ENCODE results near the gene PCGF1. TPM values are rescaled to one million over a fixed set of nuclear protein-coding genes. Genes with fewer than 3 reads are reported as not detected.

The PCGF1 gene
- total and polyA plus RNA-seq, 2 of the 8 experiments (the other 6 are each of a cell fraction or from before 2014, with no cell fraction given) = 10.0 to 23.7 TPM

GRCh38 chr2:74553892-74554819, 46.7 kb upstream of the PCGF1 start, which contains the start of the genes DOK1 and LOXL3:
DOK1 (plus strand) TSS chr2:74554720; CDS start chr2:74554755, 35 bp downstream.
LOXL3 (minus strand) TSS chr2:74553942; CDS start chr2:74552634, 1,308 bp downstream.
- Histone ChIP-seq H3K36me3 (ENCODE audit: control insufficient read depth in 2 of 4, insufficient read depth in 4 of 4, low read length in 3 of 4) (peaks cover 0 to 3% (median 0%) of the 10 kb centered on the region in 4 experiments; a peak in 1 of 8 replicates), H2BK12ac (ENCODE audit: low read depth, low read length) (peak within 1 kb of the TSS; percentile 80), H3K27me3 (replicated peaks in 1 of 4; ENCODE audit: control insufficient read depth in 3 of 4, extremely low read depth in 1 of 4, insufficient read depth in 3 of 4, low read length in 3 of 4) (peaks cover 4 to 56% (median 39%) of the 10 kb centered on the region in 4 experiments), H3K9me3 (ENCODE audit: insufficient read depth in 2 of 2, low read depth in 1 of 2, low read length in 1 of 2) (no peaks in the 10 kb centered on the region), H3K23me2 (ENCODE audit: low read depth, low read length) (peaks cover 22% of the 10 kb centered on the region), H4K20me1 (replicated peaks in 1 of 2; ENCODE audit: control insufficient read depth in 1 of 2, insufficient read depth in 2 of 2, low read length in 2 of 2) (peaks cover 2 to 4% of the 10 kb centered on the region in 2 experiments), H3K18ac (ENCODE audit: extremely low read depth, low read length) (peak within 1 kb of the TSS; percentile 87), H2BK20ac (ENCODE audit: low read length) (peak within 1 kb of the TSS; percentile 9; the same call in 1 of the 2 replicates), H4K91ac (replicated peaks; ENCODE audit: insufficient read length, low read length) (no peak within 1 kb of the TSS), H3K79me1 (ENCODE audit: low read depth, low read length) (no peaks in the 10 kb centered on the region; the same call in 1 of the 2 replicates), H2AK5ac (ENCODE audit: low read depth, low read length) (no peak within 1 kb of the TSS), H3K9ac (replicated peaks in 1 of 4; ENCODE audit: extremely low read depth in 1 of 4, low read depth in 3 of 4, low read length in 3 of 4) (peak within 1 kb of the TSS; percentile 49 to 77 (median 58); a peak in 6 of 7 replicates), H2BK120ac (replicated peaks; ENCODE audit: low read depth, low read length) (peak within 1 kb of the TSS; percentile 41), H2BK5ac (ENCODE audit: low read depth, low read length) (peak within 1 kb of the TSS; percentile 79; the same call in 1 of the 2 replicates), H3K4me2 (ENCODE audit: insufficient read depth in 1 of 2, low read depth in 2 of 2, low read length in 2 of 2) (peak within 1 kb of the TSS; percentile 93 to 94), H3K14ac (ENCODE audit: insufficient read length) (peak within 1 kb of the TSS; percentile 53), H3K4ac (replicated peaks; ENCODE audit: insufficient read length, low read depth, low read length) (no peak within 1 kb of the TSS), H2BK15ac (ENCODE audit: low read length) (peak within 1 kb of the TSS; percentile 53; the same call in 1 of the 2 replicates), H3K56ac (replicated peaks; ENCODE audit: insufficient read length, low read depth, low read length) (peak within 1 kb of the TSS; percentile 56), H4K8ac (ENCODE audit: extremely low read depth, insufficient read depth, low read length) (peak within 1 kb of the TSS; percentile 94), H3K27ac (ENCODE audit: low read depth, low read length) (0 out of 2 replicates have a peak within 1 kb of the TSS, but pooled peaks have one; percentile 11), H3K4me3 (ENCODE audit: extremely low read depth in 1 of 4, insufficient read depth in 2 of 4, low read depth in 3 of 4, low read length in 4 of 4) (peak within 1 kb of the TSS; percentile 83 to 94 (median 90)), H3K4me1 (replicated peaks in 1 of 4; ENCODE audit: control insufficient read depth in 3 of 4, insufficient read depth in 4 of 4, low read length in 3 of 4) (peaks cover 4 to 14% (median 8%) of the 10 kb centered on the region in 4 experiments), H2AFZ (ENCODE audit: low read length) (peak within 1 kb of the TSS; percentile 84), H3K79me2 (ENCODE audit: control insufficient read depth in 1 of 2, insufficient read depth in 2 of 2, low read length in 2 of 2) (no peaks in the 10 kb centered on the region), H4K5ac (ENCODE audit: insufficient read length, low read depth, low read length) (peak within 1 kb of the TSS; percentile 70), H3K23ac (ENCODE audit: insufficient read length) (no peak within 1 kb of the TSS)
- no peak for FAIRE-seq
- POLR2A ChIA-PET (ENCODE audit: partially characterized antibody) = interaction anchor here (0.6 to 2.6 kb wide), 13 partner anchors 16 to 281 kb away, joined by 3 to 16 read pairs (median 4); partner anchors contain the start of genes AUP1, CCDC142, HTRA2 and PCGF1
- CTCF ChIA-PET (ENCODE audit: partially characterized antibody) = interaction anchor here (0.7 to 2.3 kb wide), 4 partner anchors 18 to 71 kb away, joined by 3 to 10 read pairs (median 4); partner anchors contain the start of genes CCDC142 and TTC31
- 0% methylated on average over 46 of the region's 73 CpGs; no CpG with 5 or more reads in 1 of the 2 experiments for WGBS, 2 experiments (ENCODE audit: extremely low coverage in 1 of 2, insufficient coverage in 1 of 2, insufficient read length in 1 of 2, insufficient replicate concordance in 2 of 2, low coverage in 1 of 2, low lambda C conversion rate in 2 of 2, missing lambda C conversion rate in 1 of 2)
- DNase-seq (ENCODE audit: low read depth in 1 of 2, low spot score in 2 of 2) = peak in 1 of 2 experiments; percentile 95
- TF ChIP-seq RXRA (IDR thresholded peaks at IDR 0.05; ENCODE audit: insufficient read depth, low read depth, low read length) (no peak), JUN (IDR thresholded peaks at IDR 0.05; ENCODE audit: low read depth, low read length) (0 out of 2 replicates have a peak, but pooled peaks have one; percentile 32), SP1 (IDR thresholded peaks at IDR 0.05; ENCODE audit: low read depth, low read length) (no peak), KDM4A (IDR thresholded peaks at IDR 0.05; ENCODE audit: low read depth, low read length, severe bottlenecking) (peak; percentile 43), SRF (IDR thresholded peaks at IDR 0.05; ENCODE audit: low read depth, low read length) (no peak), CEBPB (IDR thresholded peaks at IDR 0.05; ENCODE audit: low read depth, low read length) (no peak), TAF1 (IDR thresholded peaks at IDR 0.05; ENCODE audit: low read depth, low read length) (peak; percentile 28), CTBP2 (IDR thresholded peaks at IDR 0.05; ENCODE audit: borderline replicate concordance, insufficient read depth, insufficient read length, low read length) (no peak), POLR2A (IDR thresholded peaks at IDR 0.05; ENCODE audit: control extremely low read depth in 1 of 2, low read depth in 2 of 2, low read length in 2 of 2) (no peak; a peak in 1 of 3 replicates), BACH1 (IDR thresholded peaks at IDR 0.05; ENCODE audit: low read length) (no peak; the same call in 1 of the 2 replicates)
